Smooth muscle cell (in vitro differentiated cells): Measurements from ENCODE around the gene ANKRD6. TPM values are rescaled to one million over a fixed set of nuclear protein-coding genes. Genes with fewer than 3 reads are reported as not detected.

Experiments
- DNase-seq: peaks from one replicate; lab custom pipeline; 2025; ENCODE audit not compliant: unreplicated experiment; lab: John Stamatoyannopoulos, UW
- H2AFZ ChIP-seq: fragments of 200-600 bp; sonication (generic); 2 replicates; pipeline ENCODE4 v1.6.0; 2016; ENCODE audit warnings: antibody characterized with exemption, low read depth, mild to moderate bottlenecking
- H3F3A ChIP-seq: fragments of 200-600 bp; sonication (generic); 2 replicates; pipeline ENCODE4 v1.6.0; 2017; ENCODE audit warnings: antibody characterized with exemption, low read depth
- H3K27ac ChIP-seq: fragments of 200-600 bp; sonication (generic); 2 replicates; pipeline ENCODE4 v1.5.1; 2016; ENCODE audit warnings: low read depth, mild to moderate bottlenecking
- H3K27me3 ChIP-seq: fragments of 200-600 bp; sonication (generic); 2 replicates; pipeline ENCODE4 v1.6.1; 2016; ENCODE audit warnings: low read depth, mild to moderate bottlenecking
- H3K36me3 ChIP-seq: fragments of 200-600 bp; sonication (generic); 2 replicates; pipeline ENCODE4 v1.5.1; 2016; ENCODE audit warnings: low read depth
- H3K4me1 ChIP-seq: fragments of 200-600 bp; sonication (generic); 2 replicates; pipeline ENCODE4 v1.5.1; 2016; ENCODE audit warnings: low read depth
- H3K4me2 ChIP-seq: fragments of 200-600 bp; sonication (generic); 2 replicates; pipeline ENCODE4 v1.6.0; 2016; ENCODE audit warnings: mild to moderate bottlenecking
- H3K4me3 ChIP-seq: fragments of 200-600 bp; sonication (generic); 2 replicates; pipeline ENCODE4 v1.5.1; 2016; ENCODE audit warnings: mild to moderate bottlenecking
- H3K79me2 ChIP-seq: fragments of 200-600 bp; sonication (generic); 2 replicates; pipeline ENCODE4 v1.6.0; 2016; ENCODE audit warnings: low read depth, mild to moderate bottlenecking
- H3K9ac ChIP-seq: fragments of 200-600 bp; sonication (generic); 2 replicates; pipeline ENCODE4 v1.6.0; 2016; ENCODE audit warnings: low read depth
- H3K9me3 ChIP-seq: fragments of 200-600 bp; sonication (generic); replicated peaks from 2 replicates; pipeline ENCODE4 v1.5.1; 2016; ENCODE audit warnings: low read depth
- H4K20me1 ChIP-seq: fragments of 200-600 bp; sonication (generic); 2 replicates; pipeline ENCODE4 v1.6.0; 2016; ENCODE audit warnings: low read depth
- CTCF ChIP-seq: fragments of 200-600 bp; sonication (generic); IDR thresholded peaks from 2 replicates; pipeline ENCODE4 v1.5.1; 2017; ENCODE audit warnings: borderline replicate concordance, mild to moderate bottlenecking, antibody characterized with exemption; ENCODE audit not compliant: insufficient read depth, poor library complexity, severe bottlenecking
- WGBS: methylation state at CpG from one replicate; pipeline ENCODE4 v1.1.7; 2016; ENCODE audit warnings: low lambda C conversion rate; 5-methylcytosine and 5-hydroxymethylcytosine counted together
- polyA plus RNA-seq: library from polyadenylated mRNA; unstranded; fragments of >200 nt; fragmentation: Nextera tagmentation; extraction: Ambion mirVana; gene quantifications from 2 replicates; pipeline ENCODE4 v1.2.1, GENCODE V29; 2016
- total RNA-seq: library from RNA; depleted of rRNA; stranded (reverse); fragments of >200 nt; gene quantifications from 2 replicates; pipeline ENCODE4 v1.2.3, GENCODE V29; 2014

The ANKRD6 gene
- total and polyA plus RNA-seq, 2 experiments from 2014 or later: 5.2 to 10.7 TPM

- 0% methylated on average over 1 of the region's 1 CpG for WGBS
- H3K9ac ChIP-seq: peak overlapping the region; percentile 21
Observed at GRCh38 chr6:89585154-89585553, 152.2 kb downstream of the ANKRD6 start.

GRCh38 chr6:89589297-89590025, 156.5 kb downstream of the ANKRD6 start:
- no peak overlapping the region for H3K27ac ChIP-seq
- no peak for DNase-seq
- no peak overlapping the region for H2AFZ ChIP-seq
- H3K27me3 ChIP-seq: no peaks in the 10 kb centered on the region
- no peak overlapping the region for H3K4me2 ChIP-seq
- H3F3A ChIP-seq: peaks cover 11% of the 10 kb centered on the region
- no peak overlapping the region for H3K4me3 ChIP-seq
- H3K79me2 ChIP-seq: no peaks in the 10 kb centered on the region
- H3K36me3 ChIP-seq: no peaks in the 10 kb centered on the region
- TF ChIP-seq CTCF: no peak
- peaks cover 17% of the 10 kb centered on the region for H3K4me1 ChIP-seq
- H3K9me3 ChIP-seq: no peaks in the 10 kb centered on the region
- H4K20me1 ChIP-seq: no peaks in the 10 kb centered on the region
- no peak overlapping the region for H3K9ac ChIP-seq
- WGBS: 48% methylated on average over 7 of the region's 7 CpGs

More at GRCh38 chr6:89585154-89585553, 152.2 kb downstream of the ANKRD6 start:
- DNase-seq: no peak
- Histone ChIP-seq H3F3A (peaks cover 12% of the 10 kb centered on the region), H3K36me3 (no peaks in the 10 kb centered on the region), H4K20me1 (no peaks in the 10 kb centered on the region), H3K4me3 (no peak overlapping the region), H2AFZ (no peak overlapping the region), H3K27ac (peak overlapping the region; percentile 81), H3K79me2 (no peaks in the 10 kb centered on the region), H3K27me3 (no peaks in the 10 kb centered on the region), H3K4me1 (peaks cover 18% of the 10 kb centered on the region), H3K9me3 (no peaks in the 10 kb centered on the region), H3K4me2 (peak overlapping the region; percentile 61)
- no peak for TF ChIP-seq CTCF

GRCh38 chr6:89590133-89590532, 157.2 kb downstream of the ANKRD6 start:
- Histone ChIP-seq H2AFZ (no peak overlapping the region), H3K9me3 (no peaks in the 10 kb centered on the region), H3K4me1 (peaks cover 10% of the 10 kb centered on the region), H3K4me2 (no peak overlapping the region), H3K27me3 (no peaks in the 10 kb centered on the region), H3F3A (peaks cover 5% of the 10 kb centered on the region), H3K27ac (no peak overlapping the region), H4K20me1 (no peaks in the 10 kb centered on the region), H3K4me3 (no peak overlapping the region), H3K9ac (no peak overlapping the region), H3K79me2 (no peaks in the 10 kb centered on the region), H3K36me3 (no peaks in the 10 kb centered on the region)
- TF ChIP-seq CTCF: no peak
- WGBS: 72% methylated on average over 2 of the region's 2 CpGs
- no peak for DNase-seq

- Histone ChIP-seq H3K4me2 (no peak overlapping the region), H3K36me3 (no peaks in the 10 kb centered on the region), H4K20me1 (no peaks in the 10 kb centered on the region), H3K79me2 (no peaks in the 10 kb centered on the region), H3K27ac (no peak overlapping the region), H3K4me1 (peaks cover 10% of the 10 kb centered on the region), H3K4me3 (no peak overlapping the region), H3K27me3 (no peaks in the 10 kb centered on the region), H3K9ac (no peak overlapping the region), H3K9me3 (no peaks in the 10 kb centered on the region), H3F3A (no peaks in the 10 kb centered on the region), H2AFZ (no peak overlapping the region)
- 94% methylated on average over 4 of the region's 4 CpGs for WGBS
- DNase-seq: no peak
- no peak for TF ChIP-seq CTCF
Observed at GRCh38 chr6:89591745-89592144, 158.8 kb downstream of the ANKRD6 start.
